Effector memory CD4-positive, alpha-beta T cell (primary cell): Measurements from ENCODE around the gene CABLES2.

Experiments used
- DNase-seq, 3 donors: peaks; one replicate each; pipeline ENCODE4 v3.0.0-alpha.2; 2020
- H3K27ac ChIP-seq: 2 replicates; pipeline ENCODE4 v1.7.0; 2013; ENCODE audit warnings: mild to moderate bottlenecking, low read length, moderate library complexity; ENCODE audit not compliant: insufficient read depth, poor library complexity, severe bottlenecking
- H3K27me3 ChIP-seq: replicated peaks from 2 replicates; pipeline ENCODE4 v1.7.0; 2013; ENCODE audit warnings: mild to moderate bottlenecking, low read length; ENCODE audit not compliant: insufficient read depth, control insufficient read depth, poor library complexity, severe bottlenecking
- H3K36me3 ChIP-seq: 2 replicates; pipeline ENCODE4 v1.7.0; 2013; ENCODE audit warnings: mild to moderate bottlenecking, low read length, moderate library complexity; ENCODE audit not compliant: control insufficient read depth, insufficient read depth
- H3K4me1 ChIP-seq: 2 replicates; pipeline ENCODE4 v1.7.0; 2013; ENCODE audit warnings: low read length, mild to moderate bottlenecking; ENCODE audit not compliant: control insufficient read depth, insufficient read depth, poor library complexity, severe bottlenecking
- H3K4me3 ChIP-seq: 2 replicates; pipeline ENCODE4 v1.7.0; 2013; ENCODE audit warnings: low read length, low read depth, mild to moderate bottlenecking; ENCODE audit not compliant: insufficient read depth, poor library complexity, severe bottlenecking
- H3K9me3 ChIP-seq: 2 replicates; pipeline ENCODE4 v1.7.0; 2013; ENCODE audit warnings: mild to moderate bottlenecking, low read length, moderate library complexity; ENCODE audit not compliant: control insufficient read depth

The CABLES2 gene

DNA sequence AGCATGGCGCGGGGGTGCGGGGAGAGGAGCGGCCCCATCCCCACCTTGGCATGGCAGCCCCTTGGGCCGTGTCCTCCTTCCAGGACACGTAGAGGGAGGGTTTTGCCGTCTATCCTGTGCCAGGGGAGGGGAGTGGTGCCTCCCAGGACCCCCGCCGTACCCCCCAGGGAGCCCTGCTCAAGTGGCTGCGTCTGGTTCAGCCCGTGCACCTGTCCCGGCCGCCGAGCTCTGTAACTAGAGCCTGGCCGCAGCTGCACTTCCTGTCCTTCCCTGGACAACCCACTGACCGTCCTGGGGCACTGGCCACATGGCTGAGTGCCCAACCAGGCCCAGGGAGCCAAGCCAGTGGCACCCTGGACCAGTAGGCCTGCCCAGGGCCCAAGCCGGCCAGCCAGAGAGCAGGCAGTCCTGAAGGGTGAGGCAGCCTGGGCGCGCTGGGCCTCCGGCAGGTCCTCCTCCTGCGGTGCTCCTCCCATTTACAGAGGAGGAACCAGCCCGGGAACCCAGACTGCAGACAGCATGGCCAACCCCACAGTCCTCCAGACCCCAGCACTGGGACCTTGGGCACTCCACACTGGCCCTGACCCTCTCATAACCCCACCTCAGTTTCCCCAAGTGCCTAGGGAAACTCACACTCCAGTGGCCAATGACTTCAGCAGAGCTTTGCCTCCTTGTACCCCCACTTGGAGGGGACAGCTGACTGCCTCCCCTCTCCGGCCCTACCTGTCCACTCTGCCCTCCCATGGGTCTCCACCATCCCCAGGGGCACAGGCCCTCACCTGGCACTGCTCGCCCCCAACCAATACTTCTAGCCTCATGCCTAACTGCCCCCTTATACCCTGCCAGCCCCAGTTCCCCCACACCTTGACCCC lies 48.7 kb downstream of the CABLES2 start:
- Histone ChIP-seq H3K27me3 (no peaks in the 10 kb centered on the region), H3K36me3 (no peaks in the 10 kb centered on the region), H3K4me1 (no peaks in the 10 kb centered on the region), H3K27ac (no peak overlapping the region), H3K4me3 (no peak overlapping the region), H3K9me3 (no peaks in the 10 kb centered on the region)
- DNase-seq = no peak

- no peak overlapping the region for H3K4me3 ChIP-seq
- H3K4me1 ChIP-seq = no peaks in the 10 kb centered on the region
- H3K27ac ChIP-seq = no peak overlapping the region
- DNase-seq = no peak
- H3K9me3 ChIP-seq = no peaks in the 10 kb centered on the region
- H3K36me3 ChIP-seq = no peaks in the 10 kb centered on the region
- H3K27me3 ChIP-seq = no peaks in the 10 kb centered on the region
These were observed 49.4 kb downstream of the CABLES2 start for GRCh38 chr20:62357681-62358080.

GRCh38 chr20:62357187-62357667 lies 49.9 kb downstream of the CABLES2 start:
- Histone ChIP-seq H3K36me3 (no peaks in the 10 kb centered on the region), H3K4me3 (no peak overlapping the region), H3K4me1 (no peaks in the 10 kb centered on the region), H3K9me3 (no peaks in the 10 kb centered on the region), H3K27me3 (no peaks in the 10 kb centered on the region), H3K27ac (no peak overlapping the region)
- no peak for DNase-seq

- no peaks in the 10 kb centered on the region for H3K27me3 ChIP-seq
- DNase-seq = no peak
- H3K36me3 ChIP-seq = no peaks in the 10 kb centered on the region
- no peak overlapping the region for H3K4me3 ChIP-seq
- no peak overlapping the region for H3K27ac ChIP-seq
- no peaks in the 10 kb centered on the region for H3K9me3 ChIP-seq
- H3K4me1 ChIP-seq = no peaks in the 10 kb centered on the region
These were observed 50.4 kb downstream of the CABLES2 start for GRCh38 chr20:62356589-62357186.

- Histone ChIP-seq H3K27me3 (no peaks in the 10 kb centered on the region), H3K36me3 (no peaks in the 10 kb centered on the region), H3K27ac (no peak overlapping the region), H3K4me1 (no peaks in the 10 kb centered on the region), H3K4me3 (no peak overlapping the region), H3K9me3 (no peaks in the 10 kb centered on the region)
- DNase-seq = no peak
These were observed 51.1 kb downstream of the CABLES2 start for GRCh38 chr20:62355878-62356588.

- H3K36me3 ChIP-seq = no peaks in the 10 kb centered on the region
- H3K9me3 ChIP-seq = no peaks in the 10 kb centered on the region
- no peaks in the 10 kb centered on the region for H3K4me1 ChIP-seq
- no peaks in the 10 kb centered on the region for H3K27me3 ChIP-seq
- H3K4me3 ChIP-seq = no peak overlapping the region
- H3K27ac ChIP-seq = no peak overlapping the region
- DNase-seq = no peak
These were observed 51.6 kb downstream of the CABLES2 start for GRCh38 chr20:62355516-62355877.

GRCh38 chr20:62354811-62355341 lies 52.2 kb downstream of the CABLES2 start:
- no peak overlapping the region for H3K4me3 ChIP-seq
- H3K36me3 ChIP-seq = no peaks in the 10 kb centered on the region
- H3K9me3 ChIP-seq = no peaks in the 10 kb centered on the region
- no peak overlapping the region for H3K27ac ChIP-seq
- H3K27me3 ChIP-seq = no peaks in the 10 kb centered on the region
- DNase-seq = no peak
- H3K4me1 ChIP-seq = no peaks in the 10 kb centered on the region

- Histone ChIP-seq H3K9me3 (no peaks in the 10 kb centered on the region), H3K27me3 (no peaks in the 10 kb centered on the region), H3K27ac (no peak overlapping the region), H3K4me3 (no peak overlapping the region), H3K4me1 (no peaks in the 10 kb centered on the region), H3K36me3 (no peaks in the 10 kb centered on the region)
- no peak for DNase-seq
These were observed 52.9 kb downstream of the CABLES2 start for GRCh38 chr20:62354031-62354808.

- Histone ChIP-seq H3K4me1 (no peaks in the 10 kb centered on the region), H3K36me3 (no peaks in the 10 kb centered on the region), H3K27ac (no peak overlapping the region), H3K4me3 (no peak overlapping the region), H3K27me3 (no peaks in the 10 kb centered on the region), H3K9me3 (no peaks in the 10 kb centered on the region)
- DNase-seq = no peak
These were observed 53.6 kb downstream of the CABLES2 start for GRCh38 chr20:62353289-62354030.
